Astrocyte (in vitro differentiated cells and primary cell): ENCODE results near the gene GALNT2. TPM values are rescaled to one million over a fixed set of nuclear protein-coding genes. Genes with fewer than 3 reads are reported as not detected.

ENCODE experiments used
- DNase-seq: peaks from one replicate; pipeline ENCODE4 v3.0.0-alpha.2; 2010; ENCODE audit warnings: low read depth
- FAIRE-seq: peaks from 2 replicates; lab custom pipeline; 2011; peaks lifted over from hg19 to GRCh38; lab: Jason Lieb, UNC
- H2AFZ ChIP-seq: 2 replicates; pipeline ENCODE4 v1.6.0; 2012; ENCODE audit warnings: low read depth, low read length, inconsistent platforms
- H3K27ac ChIP-seq: 2 replicates; pipeline ENCODE4 v1.5.1; 2011; ENCODE audit warnings: low read depth, low read length, inconsistent platforms
- H3K27me3 ChIP-seq: 2 replicates; pipeline ENCODE4 v1.6.0; 2011; ENCODE audit warnings: low read length, inconsistent platforms; ENCODE audit not compliant: insufficient read depth
- H3K36me3 ChIP-seq: 2 replicates; pipeline ENCODE4 v1.5.1; 2011; ENCODE audit warnings: low read length, inconsistent platforms; ENCODE audit not compliant: insufficient read depth
- H3K4me1 ChIP-seq: 2 replicates; pipeline ENCODE4 v1.5.1; 2011; ENCODE audit warnings: low read length, inconsistent platforms; ENCODE audit not compliant: insufficient read depth
- H3K4me2 ChIP-seq: 2 replicates; pipeline ENCODE4 v1.6.0; 2012; ENCODE audit warnings: low read length, inconsistent platforms
- H3K4me3 ChIP-seq: 2 replicates; pipeline ENCODE4 v1.5.1; 2011; ENCODE audit warnings: low read depth, mild to moderate bottlenecking, low read length, inconsistent platforms; ENCODE audit not compliant: insufficient read depth
- H3K79me2 ChIP-seq: 2 replicates; pipeline ENCODE4 v1.6.0; 2012; ENCODE audit warnings: mild to moderate bottlenecking, low read length, inconsistent platforms; ENCODE audit not compliant: insufficient read depth
- H3K9ac ChIP-seq: 2 replicates; pipeline ENCODE4 v1.6.0; 2012; ENCODE audit warnings: mild to moderate bottlenecking, low read length, inconsistent platforms
- H3K9me3 ChIP-seq: 2 replicates; pipeline ENCODE4 v1.5.1; 2012; ENCODE audit warnings: low read depth, mild to moderate bottlenecking, low read length, inconsistent platforms; ENCODE audit not compliant: insufficient read depth
- H4K20me1 ChIP-seq: 2 replicates; pipeline ENCODE4 v1.6.0; 2012; ENCODE audit warnings: low read length, inconsistent platforms; ENCODE audit not compliant: insufficient read depth
- H3K27ac Mint-ChIP-seq: one replicate; pipeline ENCODE4 v1.8.0; 2021; ENCODE audit warnings: mild to moderate bottlenecking, mixed read lengths; ENCODE audit not compliant: unreplicated experiment
- H3K27me3 Mint-ChIP-seq: one replicate; pipeline ENCODE4 v1.8.0; 2021; ENCODE audit warnings: low read depth, mixed read lengths; ENCODE audit not compliant: unreplicated experiment
- H3K36me3 Mint-ChIP-seq: one replicate; pipeline ENCODE4 v1.8.0; 2021; ENCODE audit warnings: low read depth, mixed read lengths; ENCODE audit not compliant: unreplicated experiment
- H3K4me1 Mint-ChIP-seq: one replicate; pipeline ENCODE4 v1.8.0; 2021; ENCODE audit warnings: low read depth, mixed read lengths; ENCODE audit not compliant: unreplicated experiment
- H3K4me3 Mint-ChIP-seq: one replicate; pipeline ENCODE4 v1.8.0; 2021; ENCODE audit warnings: mild to moderate bottlenecking, moderate library complexity, mixed read lengths; ENCODE audit not compliant: unreplicated experiment
- H3K9me3 Mint-ChIP-seq: one replicate; pipeline ENCODE4 v1.8.0; 2021; ENCODE audit warnings: mild to moderate bottlenecking, mixed read lengths; ENCODE audit not compliant: unreplicated experiment
- CTCF ChIP-seq: IDR thresholded peaks from 2 replicates; pipeline ENCODE4 v1.5.1; 2011; ENCODE audit warnings: low read depth, mild to moderate bottlenecking, inconsistent platforms, low read length, moderate library complexity; ENCODE audit not compliant: insufficient read depth
- EZH2 ChIP-seq: IDR thresholded peaks from 2 replicates; pipeline ENCODE4 v1.6.1; 2012; ENCODE audit warnings: mild to moderate bottlenecking, low read length, inconsistent platforms; ENCODE audit not compliant: insufficient read depth
- total RNA-seq: library from RNA; stranded (reverse); gene quantifications from 2 replicates; pipeline ENCODE4 v1.2.1, GENCODE V29; 2021

Gene GALNT2
- total RNA-seq, 1 donor from 2014 or later, result 507 TPM

GRCh38 chr1:230272557-230272956, 205.5 kb downstream of the GALNT2 start:
- Mint-ChIP-seq H3K27me3 (no peaks in the 10 kb centered on the region), H3K36me3 (peaks cover 15% of the 10 kb centered on the region), H3K4me1 (peaks cover 9% of the 10 kb centered on the region), H3K9me3 (no peaks in the 10 kb centered on the region), H3K27ac (no peak overlapping the region), H3K4me3 (no peak overlapping the region)
- H2AFZ ChIP-seq, result no peak overlapping the region
- no peaks in the 10 kb centered on the region for H3K27me3 ChIP-seq
- no peak overlapping the region for H3K4me2 ChIP-seq
- H3K4me3 ChIP-seq, result no peak overlapping the region
- H3K9ac ChIP-seq, result no peak overlapping the region
- peaks cover 28% of the 10 kb centered on the region for H4K20me1 ChIP-seq
- DNase-seq, result no peak
- H3K79me2 ChIP-seq, result no peaks in the 10 kb centered on the region
- TF ChIP-seq CTCF, result no peak
- TF ChIP-seq EZH2, result no peak
- no peak overlapping the region for H3K27ac ChIP-seq
- FAIRE-seq, result no peak
- H3K4me1 ChIP-seq, result peaks cover 9% of the 10 kb centered on the region
- H3K36me3 ChIP-seq, result peaks cover 16% of the 10 kb centered on the region
- no peaks in the 10 kb centered on the region for H3K9me3 ChIP-seq

GRCh38 chr1:230273141-230273710, 206.2 kb downstream of the GALNT2 start:
- H3K4me2 ChIP-seq, result no peak overlapping the region
- H3K36me3 Mint-ChIP-seq, result peaks cover 12% of the 10 kb centered on the region
- no peak overlapping the region for H3K4me3 Mint-ChIP-seq
- H3K27ac ChIP-seq, result no peak overlapping the region
- peaks cover 9% of the 10 kb centered on the region for H3K4me1 ChIP-seq
- H3K36me3 ChIP-seq, result peaks cover 16% of the 10 kb centered on the region
- no peak overlapping the region for H2AFZ ChIP-seq
- H3K79me2 ChIP-seq, result no peaks in the 10 kb centered on the region
- H3K27me3 ChIP-seq, result no peaks in the 10 kb centered on the region
- no peak overlapping the region for H3K4me3 ChIP-seq
- no peak for TF ChIP-seq EZH2
- TF ChIP-seq CTCF, result no peak
- no peak for DNase-seq
- no peaks in the 10 kb centered on the region for H3K9me3 Mint-ChIP-seq
- no peaks in the 10 kb centered on the region for H3K9me3 ChIP-seq
- no peak overlapping the region for H3K9ac ChIP-seq
- no peak for FAIRE-seq
- peaks cover 9% of the 10 kb centered on the region for H3K4me1 Mint-ChIP-seq
- H3K27ac Mint-ChIP-seq, result no peak overlapping the region
- H4K20me1 ChIP-seq, result peaks cover 29% of the 10 kb centered on the region
- no peaks in the 10 kb centered on the region for H3K27me3 Mint-ChIP-seq

- H3K9me3 Mint-ChIP-seq, result no peaks in the 10 kb centered on the region
- Histone ChIP-seq H2AFZ (no peak overlapping the region), H3K36me3 (peaks cover 16% of the 10 kb centered on the region), H3K4me3 (no peak overlapping the region), H3K9me3 (no peaks in the 10 kb centered on the region), H4K20me1 (peaks cover 25% of the 10 kb centered on the region), H3K27ac (no peak overlapping the region), H3K9ac (no peak overlapping the region), H3K4me2 (no peak overlapping the region), H3K4me1 (peaks cover 9% of the 10 kb centered on the region), H3K27me3 (no peaks in the 10 kb centered on the region), H3K79me2 (no peaks in the 10 kb centered on the region)
- TF ChIP-seq EZH2 (no peak), CTCF (no peak)
- H3K27me3 Mint-ChIP-seq, result no peaks in the 10 kb centered on the region
- peaks cover 12% of the 10 kb centered on the region for H3K36me3 Mint-ChIP-seq
- H3K27ac Mint-ChIP-seq, result no peak overlapping the region
- H3K4me1 Mint-ChIP-seq, result peaks cover 9% of the 10 kb centered on the region
- no peak overlapping the region for H3K4me3 Mint-ChIP-seq
- FAIRE-seq (no peak), DNase-seq (no peak)
Observed at GRCh38 chr1:230274254-230274653, 207.2 kb downstream of the GALNT2 start.
